Keratinocyte (primary cell): ENCODE data around the gene SPTSSB. TPM values are rescaled to one million over a fixed set of nuclear protein-coding genes. Genes with fewer than 3 reads are reported as not detected.

ENCODE experiments used
- DNase-seq: peaks from one replicate; pipeline ENCODE4 v3.0.0-alpha.2; 2011; ENCODE audit warnings: low read depth, missing footprints, low spot score
- FAIRE-seq: peaks from 2 replicates; lab custom pipeline; 2011; peaks lifted over from hg19 to GRCh38; lab: Jason Lieb, UNC
- H2AFZ ChIP-seq: 2 replicates; pipeline ENCODE4 v1.6.0; 2012; ENCODE audit warnings: low read length, control low read depth, inconsistent platforms; ENCODE audit not compliant: control insufficient read depth
- H3K27ac ChIP-seq: 2 replicates; pipeline ENCODE4 v1.5.1; 2011; ENCODE audit warnings: low read length; ENCODE audit not compliant: control insufficient read depth, insufficient read depth
- H3K27me3 ChIP-seq: 3 replicates; pipeline ENCODE4 v1.6.0; 2011; ENCODE audit warnings: low read length; ENCODE audit not compliant: control insufficient read depth, insufficient read depth; ENCODE audit errors: extremely low read depth
- H3K36me3 ChIP-seq, 2 experiments: 2 replicates in 1 of 2; 3 replicates in 1 of 2; pipeline ENCODE4 v1.5.1; 2011; ENCODE audit warnings: low read length in 2 of 2, mild to moderate bottlenecking in 1 of 2; ENCODE audit not compliant: control insufficient read depth in 2 of 2, insufficient read depth in 2 of 2; ENCODE audit errors: extremely low read depth in 1 of 2
- H3K4me1 ChIP-seq: 3 replicates; pipeline ENCODE4 v1.5.1; 2011; ENCODE audit warnings: low read length; ENCODE audit not compliant: control insufficient read depth, insufficient read depth; ENCODE audit errors: extremely low read depth
- H3K4me2 ChIP-seq: 3 replicates; pipeline ENCODE4 v1.6.0; 2011; ENCODE audit warnings: low read depth, low read length; ENCODE audit not compliant: control insufficient read depth, insufficient read depth; ENCODE audit errors: extremely low read depth
- H3K4me3 ChIP-seq, 3 experiments: fragments of 200-600 bp in 1 of 3; sonication (generic) in 1 of 3; 2 replicates in 2 of 3; 3 replicates in 1 of 3; pipeline ENCODE4 v1.5.1; 2011 to 2016; ENCODE audit warnings: low read length in 3 of 3, mild to moderate bottlenecking in 3 of 3, control low read depth in 2 of 3, inconsistent platforms in 1 of 3, low read depth in 1 of 3, mixed read lengths in 1 of 3, mixed run types in 1 of 3, moderate library complexity in 1 of 3; ENCODE audit not compliant: control insufficient read depth in 2 of 3, insufficient read depth in 2 of 3; ENCODE audit errors: extremely low read depth in 1 of 3
- H3K79me2 ChIP-seq: 2 replicates; pipeline ENCODE4 v1.6.0; 2012; ENCODE audit warnings: low read length; ENCODE audit not compliant: control insufficient read depth, insufficient read depth
- H3K9ac ChIP-seq: 3 replicates; pipeline ENCODE4 v1.6.0; 2011; ENCODE audit warnings: low read length; ENCODE audit not compliant: control insufficient read depth, insufficient read depth; ENCODE audit errors: extremely low read depth
- H3K9me1 ChIP-seq: 3 replicates; pipeline ENCODE4 v1.6.0; 2011; ENCODE audit warnings: low read length; ENCODE audit not compliant: control insufficient read depth, insufficient read depth; ENCODE audit errors: extremely low read depth
- H3K9me3 ChIP-seq: 2 replicates; pipeline ENCODE4 v1.5.1; 2012; ENCODE audit warnings: low read depth, low read length; ENCODE audit not compliant: control insufficient read depth
- H4K20me1 ChIP-seq: 3 replicates; pipeline ENCODE4 v1.6.0; 2011; ENCODE audit warnings: low read length; ENCODE audit not compliant: control insufficient read depth, insufficient read depth; ENCODE audit errors: extremely low read depth
- EZH2 ChIP-seq: IDR thresholded peaks from one replicate; pipeline ENCODE4 v1.6.1; 2012; ENCODE audit warnings: inconsistent platforms, mild to moderate bottlenecking, low read length, moderate library complexity
- dilution Hi-C: fragments of 300-500 bp; cut with MboI; formaldehyde crosslinking; loops from one replicate; pipeline ENCODE4 v1.7.0; 2020; ENCODE audit warnings: low sequenced_read_pairs; ENCODE audit not compliant: extremely low pct_ligation_motif_present
- polyA plus RNA-seq, 5 experiments: library from polyadenylated mRNA; depleted of rRNA in 3 of 5; stranded (reverse) in 3 of 5; stranded (forward) in 1 of 5; unstranded in 1 of 5; fragments of >200 nt; gene quantifications; 1 replicate in 1 of 5; 2 replicates in 3 of 5; 3 replicates in 1 of 5; pipeline versions ENCODE4 v1.2.1 to v1.2.3, GENCODE V29; 2011 to 2012; ENCODE audit warnings: missing spikeins in 2 of 5, low read depth in 1 of 5, low replicate concordance in 1 of 5
- TF ChIP-seq, protein P1 (sequence below), 3 experiments: IDR thresholded peaks in 1 of 3; conservative IDR thresholded peaks in 1 of 3; optimal IDR thresholded peaks in 1 of 3; 2 replicates in 2 of 3; 3 replicates in 1 of 3; pipeline versions ENCODE3 to v1.5.1; 2011; ENCODE audit warnings: low read length in 3 of 3, mild to moderate bottlenecking in 3 of 3, moderate library complexity in 2 of 3, control low read depth in 1 of 3, inconsistent platforms in 1 of 3; ENCODE audit not compliant: insufficient read depth in 2 of 3; ENCODE audit errors: extremely low read depth in 1 of 3

Gene SPTSSB
- polyA plus RNA-seq, 1 donor (not counting 4 experiments of a cell fraction or from before 2014, with no cell fraction given) = 2.6 TPM

DNA sequence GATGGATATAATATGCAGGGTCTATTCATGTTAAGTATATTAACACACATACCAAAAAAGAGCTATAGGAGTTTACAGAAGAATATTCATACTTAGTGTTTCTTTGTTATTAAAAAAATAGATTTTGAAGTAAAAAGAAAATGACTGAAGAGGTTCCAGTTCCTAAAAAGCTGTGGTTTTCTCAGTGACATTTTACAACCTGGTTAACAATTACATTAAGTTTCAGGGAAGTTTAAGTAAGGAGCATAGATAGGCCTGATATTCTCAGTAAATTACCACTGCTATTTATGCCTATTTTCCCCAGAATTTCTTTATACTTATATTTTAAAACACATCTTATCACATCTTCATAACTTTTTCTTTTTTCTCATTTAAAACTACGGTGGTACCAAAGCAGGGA lies 43.6 kb upstream of the SPTSSB start:
- Histone ChIP-seq H3K4me1 (peaks cover 10% of the 10 kb centered on the region), H3K9ac (no peak overlapping the region), H3K27me3 (no peaks in the 10 kb centered on the region), H3K4me3 (no peak overlapping the region), H3K79me2 (no peaks in the 10 kb centered on the region), H3K4me2 (no peak overlapping the region), H3K9me3 (no peaks in the 10 kb centered on the region), H3K36me3 (no peaks in the 10 kb centered on the region), H3K9me1 (no peaks in the 10 kb centered on the region), H4K20me1 (no peaks in the 10 kb centered on the region), H3K27ac (no peak overlapping the region), H2AFZ (no peak overlapping the region)
- dilution Hi-C loops = no loop called here
- DNase-seq (no peak), FAIRE-seq (no peak)
- TF ChIP-seq, protein P1, sequence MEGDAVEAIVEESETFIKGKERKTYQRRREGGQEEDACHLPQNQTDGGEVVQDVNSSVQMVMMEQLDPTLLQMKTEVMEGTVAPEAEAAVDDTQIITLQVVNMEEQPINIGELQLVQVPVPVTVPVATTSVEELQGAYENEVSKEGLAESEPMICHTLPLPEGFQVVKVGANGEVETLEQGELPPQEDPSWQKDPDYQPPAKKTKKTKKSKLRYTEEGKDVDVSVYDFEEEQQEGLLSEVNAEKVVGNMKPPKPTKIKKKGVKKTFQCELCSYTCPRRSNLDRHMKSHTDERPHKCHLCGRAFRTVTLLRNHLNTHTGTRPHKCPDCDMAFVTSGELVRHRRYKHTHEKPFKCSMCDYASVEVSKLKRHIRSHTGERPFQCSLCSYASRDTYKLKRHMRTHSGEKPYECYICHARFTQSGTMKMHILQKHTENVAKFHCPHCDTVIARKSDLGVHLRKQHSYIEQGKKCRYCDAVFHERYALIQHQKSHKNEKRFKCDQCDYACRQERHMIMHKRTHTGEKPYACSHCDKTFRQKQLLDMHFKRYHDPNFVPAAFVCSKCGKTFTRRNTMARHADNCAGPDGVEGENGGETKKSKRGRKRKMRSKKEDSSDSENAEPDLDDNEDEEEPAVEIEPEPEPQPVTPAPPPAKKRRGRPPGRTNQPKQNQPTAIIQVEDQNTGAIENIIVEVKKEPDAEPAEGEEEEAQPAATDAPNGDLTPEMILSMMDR (optimal IDR thresholded peaks at IDR 0.05 in 1 of 3, IDR thresholded peaks at IDR 0.05 in 1 of 3, conservative IDR thresholded peaks at IDR 0.05 in 1 of 3; ENCODE audit: extremely low read depth in 1 of 3, insufficient read depth in 2 of 3, low read length in 3 of 3) = no peak
- no peak for TF ChIP-seq EZH2

GRCh38 chr3:161413855-161414210 lies 42.5 kb upstream of the SPTSSB start:
- H3K9ac ChIP-seq = no peak overlapping the region
- no peaks in the 10 kb centered on the region for H3K79me2 ChIP-seq
- H3K27ac ChIP-seq = no peak overlapping the region
- dilution Hi-C loops = no loop called here
- TF ChIP-seq, protein P1 (optimal IDR thresholded peaks at IDR 0.05 in 1 of 3, IDR thresholded peaks at IDR 0.05 in 1 of 3, conservative IDR thresholded peaks at IDR 0.05 in 1 of 3; ENCODE audit: extremely low read depth in 1 of 3, insufficient read depth in 2 of 3, low read length in 3 of 3) = no peak
- no peak for TF ChIP-seq EZH2
- no peaks in the 10 kb centered on the region for H3K27me3 ChIP-seq
- FAIRE-seq (no peak), DNase-seq (no peak)
- no peak overlapping the region for H2AFZ ChIP-seq
- peaks cover 10% of the 10 kb centered on the region for H3K4me1 ChIP-seq
- H3K4me3 ChIP-seq = no peak overlapping the region
- no peaks in the 10 kb centered on the region for H3K9me3 ChIP-seq
- H3K9me1 ChIP-seq = no peaks in the 10 kb centered on the region
- H4K20me1 ChIP-seq = no peaks in the 10 kb centered on the region
- no peak overlapping the region for H3K4me2 ChIP-seq
- no peaks in the 10 kb centered on the region for H3K36me3 ChIP-seq
